GM19468 (cell line): ENCODE data around the gene STARD10.
"Not testable (repeated sequence)": the region's sequence is repeated elsewhere in the genome, so short reads cannot be mapped to it uniquely, and the experiment has no call there.

Experiments used
- ATAC-seq: cut with Tn5 transposase; IDR thresholded peaks from one replicate; pipeline ENCODE4 v1.9.1; 2021; ENCODE audit warnings: mild to moderate bottlenecking, moderate library complexity, moderate number of reproducible peaks; ENCODE audit not compliant: unreplicated experiment; ENCODE audit errors: extremely low read depth

The STARD10 gene, protein sequence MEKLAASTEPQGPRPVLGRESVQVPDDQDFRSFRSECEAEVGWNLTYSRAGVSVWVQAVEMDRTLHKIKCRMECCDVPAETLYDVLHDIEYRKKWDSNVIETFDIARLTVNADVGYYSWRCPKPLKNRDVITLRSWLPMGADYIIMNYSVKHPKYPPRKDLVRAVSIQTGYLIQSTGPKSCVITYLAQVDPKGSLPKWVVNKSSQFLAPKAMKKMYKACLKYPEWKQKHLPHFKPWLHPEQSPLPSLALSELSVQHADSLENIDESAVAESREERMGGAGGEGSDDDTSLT

DNA sequence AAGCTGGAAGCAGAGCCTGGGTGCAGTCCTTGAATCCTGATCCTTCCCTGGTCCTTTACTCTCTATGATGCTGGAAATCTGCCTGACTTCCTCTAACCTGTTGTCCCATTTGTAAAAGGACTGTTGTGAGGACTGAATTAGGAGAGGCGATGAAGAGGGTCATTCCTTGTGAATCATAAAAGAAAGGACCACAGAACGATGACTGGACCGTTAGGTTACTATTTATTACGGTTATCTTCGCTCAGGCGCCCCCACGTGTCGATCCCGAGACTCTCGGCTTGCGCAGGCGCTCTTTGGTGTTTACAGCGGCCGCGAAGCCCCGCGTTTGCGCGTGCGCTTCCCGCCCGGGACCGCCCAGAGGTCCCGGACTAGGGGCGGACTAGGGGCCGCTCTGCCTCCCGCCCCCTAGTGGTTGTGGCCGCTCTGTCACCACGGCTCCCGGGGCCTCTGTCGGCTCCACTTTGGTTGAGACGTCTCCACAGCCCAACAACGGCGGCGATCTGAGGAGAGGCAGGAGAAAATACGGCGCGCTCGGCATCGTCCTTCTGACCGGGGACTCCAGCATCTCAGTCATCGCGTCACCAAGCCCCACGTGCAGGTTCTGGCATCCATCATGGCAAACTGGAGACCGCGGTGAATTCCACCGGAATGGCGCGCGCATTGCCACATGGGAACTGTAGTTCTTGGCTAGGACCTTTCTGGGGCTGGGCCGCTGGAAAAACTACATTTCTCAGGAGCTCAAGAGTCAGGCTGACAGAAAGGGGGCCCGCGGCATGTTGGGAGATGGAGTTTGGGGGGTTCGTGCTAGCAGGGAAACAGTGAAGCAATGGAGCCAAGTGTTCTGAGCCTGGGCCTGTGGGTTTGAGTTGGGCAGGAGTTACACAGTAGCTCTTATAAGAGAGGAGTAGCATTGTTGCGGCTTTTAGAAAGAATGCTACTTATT lies at the start of gene STARD10:
STARD10 (minus strand) TSS at position 623 of the 943 bp plus-strand sequence. CDS start 12,866 bp downstream, outside the sequence.
- peak; percentile 83 for ATAC-seq

DNA sequence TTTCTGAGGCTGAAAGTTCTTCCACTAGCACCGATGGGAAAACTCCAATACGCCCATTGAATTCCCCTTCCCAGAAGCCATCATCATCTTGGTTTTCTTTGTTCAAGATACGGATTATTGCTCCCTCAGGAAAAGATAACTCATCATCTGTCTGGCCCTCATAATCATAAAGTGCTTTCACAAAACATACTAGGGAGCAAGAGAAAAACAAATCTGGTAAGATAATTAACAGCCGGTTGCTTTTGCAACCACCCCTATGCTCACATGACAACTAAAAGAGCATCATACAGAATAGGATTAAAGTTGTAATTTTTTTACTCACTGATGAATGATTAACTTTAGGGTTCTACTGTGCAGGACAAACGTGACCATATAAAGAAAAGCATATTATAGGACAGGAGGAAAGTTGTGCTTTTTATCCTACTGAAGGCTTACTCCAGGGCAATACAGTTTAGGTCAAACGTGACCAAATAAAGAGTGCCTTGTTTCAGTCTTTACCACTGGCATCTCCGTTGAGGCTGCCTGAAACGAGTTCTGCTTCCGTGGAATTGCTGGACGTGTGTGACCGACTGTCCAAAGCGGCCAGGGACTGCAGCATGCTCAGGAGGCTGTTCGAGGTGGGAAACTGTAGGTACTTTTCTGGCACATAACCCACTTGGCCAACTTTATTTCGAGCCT lies 48.9 kb upstream of the STARD10 start:
- no peak for ATAC-seq

- ATAC-seq: no peak
These were observed 48.3 kb upstream of the STARD10 start for GRCh38 chr11:72842126-72842525.

DNA sequence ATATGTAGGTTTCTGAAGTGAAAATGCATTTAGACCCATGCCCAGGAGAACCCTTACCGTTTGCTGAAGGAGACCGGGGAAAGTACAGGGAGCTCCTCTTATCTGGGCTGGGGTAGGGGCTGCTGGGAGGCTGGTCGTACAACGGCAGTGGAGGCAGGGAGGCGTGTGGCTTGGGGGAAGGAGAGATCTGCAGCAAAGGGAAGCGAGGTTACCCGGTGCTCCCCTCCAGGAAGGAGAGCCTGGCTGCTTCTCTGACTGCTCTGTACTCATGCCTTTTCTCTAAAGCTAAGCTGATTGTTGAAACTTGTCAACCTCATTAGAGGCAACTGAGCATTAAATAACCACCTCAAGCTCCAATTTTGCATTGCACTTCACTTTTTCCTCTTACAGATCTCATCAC lies 47.5 kb upstream of the STARD10 start:
- no peak for ATAC-seq

DNA sequence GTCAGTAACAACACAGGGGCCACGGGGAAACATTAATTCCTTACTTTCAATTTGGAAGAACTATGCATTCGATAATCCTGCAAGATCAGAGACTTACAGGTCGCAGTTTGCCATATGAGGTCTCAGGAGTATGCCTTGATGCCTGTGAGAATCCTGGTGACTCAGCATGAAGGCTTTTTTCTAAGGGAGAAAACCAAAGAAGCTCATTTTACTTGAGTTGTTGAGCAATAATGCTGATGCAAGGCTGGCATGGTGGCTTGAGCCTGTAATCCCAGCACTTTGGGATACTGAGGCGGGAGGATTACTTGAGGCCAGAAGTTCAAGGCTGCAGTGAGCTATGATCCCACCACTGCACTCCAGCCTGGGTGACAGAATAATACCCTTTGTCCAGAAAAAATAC lies 46.9 kb upstream of the STARD10 start:
- no peak for ATAC-seq

- no peak for ATAC-seq
These were observed 45.0 kb upstream of the STARD10 start for GRCh38 chr11:72838691-72839305.

DNA sequence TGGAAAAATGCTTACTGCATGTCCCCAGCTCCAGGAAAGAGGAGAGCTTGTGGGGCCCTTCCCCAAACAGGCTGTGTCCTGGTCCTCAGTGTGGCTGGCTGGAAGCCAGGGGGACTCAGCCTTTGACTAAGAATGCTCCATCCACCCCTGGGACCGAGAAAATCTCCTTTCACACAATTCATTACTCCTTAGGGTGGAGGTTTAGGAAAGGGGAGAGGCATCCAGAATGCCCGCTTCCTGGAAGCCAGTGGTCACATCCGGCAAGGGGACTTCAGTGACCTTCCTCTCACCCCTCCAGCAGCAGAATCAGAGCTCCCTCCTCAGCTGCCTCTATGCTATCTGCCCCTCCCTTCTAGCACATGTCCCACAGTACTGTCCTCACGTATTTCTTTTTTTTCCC lies 42.3 kb upstream of the STARD10 start:
- ATAC-seq: no peak

DNA sequence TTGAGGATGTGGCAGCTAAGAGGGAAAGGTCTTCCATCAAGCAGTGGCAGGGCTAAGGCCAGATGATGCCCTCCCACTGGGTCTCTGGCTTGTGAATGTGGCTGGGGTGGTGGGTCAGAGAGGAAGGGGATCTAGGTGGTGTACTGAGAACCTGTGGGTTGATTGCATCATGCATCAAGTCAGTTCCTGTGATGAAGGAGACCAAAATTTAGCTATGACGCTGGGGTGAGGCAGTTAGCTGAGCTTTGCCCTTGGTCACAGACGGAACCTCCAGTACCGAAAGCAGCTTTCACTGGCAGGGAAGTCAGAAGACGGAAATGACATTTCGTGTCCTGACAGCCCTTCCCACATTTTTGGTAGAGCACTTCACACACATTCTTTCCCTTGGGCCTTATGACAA lies 41.1 kb upstream of the STARD10 start:
- no peak for ATAC-seq

DNA sequence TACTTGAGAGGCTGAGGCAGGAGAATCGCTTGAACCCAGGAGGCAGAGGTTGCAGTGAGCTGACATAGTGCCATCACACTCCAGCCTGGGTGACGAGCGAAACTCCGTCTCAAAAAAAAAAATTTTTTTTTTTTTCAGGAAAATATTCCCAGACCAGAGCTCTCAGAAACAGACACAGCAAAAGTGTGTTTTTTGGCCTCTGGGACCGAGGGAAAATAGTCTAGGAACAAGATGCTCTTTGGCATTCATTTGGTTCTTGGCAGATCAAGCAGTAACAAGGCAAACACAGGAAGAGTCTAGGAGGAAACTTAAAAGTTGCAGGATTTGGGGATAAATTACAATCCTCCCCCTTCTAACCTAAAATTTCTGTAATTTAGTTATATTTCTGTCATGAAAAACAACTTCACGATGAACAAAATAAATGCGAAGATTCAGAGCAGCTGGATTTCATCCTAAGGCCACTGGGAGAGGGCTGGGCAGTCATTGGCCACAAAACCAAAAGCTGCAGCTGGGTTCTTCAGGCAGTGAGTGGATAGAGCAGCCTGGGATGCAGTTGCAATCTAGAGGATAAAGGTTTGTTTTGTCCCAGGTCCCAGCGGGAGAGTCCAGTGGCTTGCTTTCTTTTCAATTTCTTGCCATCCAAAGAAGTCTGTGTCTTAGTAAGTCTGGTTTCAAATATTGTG lies 40.1 kb upstream of the STARD10 start:
- ATAC-seq: no peak

- ATAC-seq: no peak
These were observed 39.4 kb upstream of the STARD10 start for GRCh38 chr11:72833083-72833733.

GRCh38 chr11:72832301-72833082 lies 38.6 kb upstream of the STARD10 start:
- no peak for ATAC-seq

GRCh38 chr11:72831521-72832300 lies 37.9 kb upstream of the STARD10 start:
- ATAC-seq: no peak

GRCh38 chr11:72829884-72830533 lies 36.2 kb upstream of the STARD10 start:
- no peak for ATAC-seq

- ATAC-seq: no peak
These were observed 35.3 kb upstream of the STARD10 start for GRCh38 chr11:72829178-72829577.

DNA sequence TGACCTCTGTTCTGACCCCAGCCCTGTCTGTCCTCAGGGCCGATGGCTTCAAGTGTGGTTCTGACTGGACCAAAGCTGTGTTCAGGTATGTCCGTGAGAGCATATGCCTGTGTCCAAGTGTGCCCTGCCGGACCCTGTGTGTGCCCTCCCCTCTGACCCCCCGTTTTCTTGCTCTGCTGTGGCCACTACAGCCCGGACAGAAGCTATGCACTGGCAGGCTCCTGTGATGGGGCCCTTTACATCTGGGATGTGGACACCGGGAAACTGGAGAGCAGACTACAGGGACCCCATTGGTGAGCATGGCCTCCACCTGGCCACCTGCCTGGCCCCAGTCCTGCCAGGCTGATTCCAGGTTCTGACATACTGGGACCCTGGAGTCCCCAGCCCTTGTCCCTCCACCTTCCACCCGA lies 34.9 kb upstream of the STARD10 start:
- ATAC-seq: no peak

- ATAC-seq: no peak
These were observed 34.3 kb upstream of the STARD10 start for GRCh38 chr11:72828081-72828567.

- not testable (repeated sequence) for ATAC-seq
These were observed 33.8 kb upstream of the STARD10 start for GRCh38 chr11:72827656-72828055.
